ENCODE data around the gene TAS2R31. TPM values are rescaled to one million over a fixed set of nuclear protein-coding genes. Genes with fewer than 3 reads are reported as not detected.

Gene TAS2R31
- total and polyA plus RNA-seq, 2 of the 13 experiments (the other 11 are each of a cell fraction or from before 2014, with no cell fraction given) = 0.96 to 6.5 TPM

DNA sequence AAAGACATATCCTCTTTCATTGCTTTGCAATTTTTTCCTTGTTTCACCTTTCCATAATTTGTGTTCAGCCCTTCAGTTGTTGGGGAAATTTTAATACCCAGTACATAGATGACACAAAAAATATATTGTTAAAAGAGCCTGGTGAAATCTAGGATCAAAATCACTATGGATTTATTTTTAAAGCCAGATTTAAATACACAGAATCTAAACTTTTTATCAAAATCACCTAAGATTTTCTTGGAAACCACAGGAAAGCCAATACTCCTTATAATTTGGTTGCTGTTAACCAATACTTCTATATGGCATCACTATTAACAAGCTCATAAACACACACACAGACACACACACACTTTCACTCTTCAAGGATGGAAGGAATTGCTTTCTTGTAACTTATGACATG, 33.0 kb downstream of the TAS2R31 start, which contains the start of gene TAS2R20:
TSS of gene TAS2R20 (minus strand) at position 101 of the 400 bp plus-strand sequence. CDS start 429 bp downstream, outside the sequence.
- Histone ChIP-seq H3K9me3 (ENCODE audit: low read length) (no peaks in the 10 kb centered on the region), H3K36me3 (replicated peaks in 1 of 2; ENCODE audit: control insufficient read depth in 1 of 2, insufficient read depth in 2 of 2, low read length in 2 of 2) (peaks cover 1 to 4% of the 10 kb centered on the region in 2 experiments; a peak in 2 of 5 replicates), H3K79me2 (ENCODE audit: insufficient read depth, low read length) (no peaks in the 10 kb centered on the region), H3K4me3 (replicated peaks in 1 of 3; ENCODE audit: insufficient read depth in 1 of 3, low read depth in 2 of 3, low read length in 3 of 3) (no peak within 1 kb of the TSS), H2AFZ (ENCODE audit: low read length) (no peak within 1 kb of the TSS), H3K9ac (ENCODE audit: insufficient read depth, low read depth, low read length) (no peak within 1 kb of the TSS), H4K20me1 (ENCODE audit: insufficient read depth, low read length) (no peaks in the 10 kb centered on the region), H3K4me1 (ENCODE audit: insufficient read depth, low read length) (no peaks in the 10 kb centered on the region), H3K27ac (ENCODE audit: extremely low read length, insufficient read depth, low read length) (no peak within 1 kb of the TSS), H3K4me2 (ENCODE audit: low read depth, low read length) (no peak within 1 kb of the TSS), H3K27me3 (ENCODE audit: control insufficient read depth in 1 of 2, insufficient read depth in 2 of 2, low read length in 2 of 2) (no peaks in the 10 kb centered on the region)
- ATAC-seq (no peak), DNase-seq (ENCODE audit: low spot score) (no peak), FAIRE-seq (no peak)
- ChIA-PET CTCF (ENCODE audit: low intra/inter-chr PET ratio, low total read pairs) (no interaction called here), POLR2A (no interaction called here)
- BruUV-seq (replicated peaks) = no TSS peak
- no peak for TF ChIP-seq ZNF432 (CRISPR knock-in tag; IDR thresholded peaks at IDR 0.05; ENCODE audit: borderline replicate concordance)
- no peak for TF ChIP-seq ZNF468 (CRISPR knock-in tag; IDR thresholded peaks at IDR 0.05)
- no peak for TF ChIP-seq RCOR2 (CRISPR knock-in tag; IDR thresholded peaks at IDR 0.05)
- TF ChIP-seq KDM5A (IDR thresholded peaks at IDR 0.05; ENCODE audit: borderline replicate concordance, low read length) = no peak
- no peak for TF ChIP-seq ESRRA (CRISPR knock-in tag; IDR thresholded peaks at IDR 0.05; ENCODE audit: low read depth)
- TF ChIP-seq, protein P1, sequence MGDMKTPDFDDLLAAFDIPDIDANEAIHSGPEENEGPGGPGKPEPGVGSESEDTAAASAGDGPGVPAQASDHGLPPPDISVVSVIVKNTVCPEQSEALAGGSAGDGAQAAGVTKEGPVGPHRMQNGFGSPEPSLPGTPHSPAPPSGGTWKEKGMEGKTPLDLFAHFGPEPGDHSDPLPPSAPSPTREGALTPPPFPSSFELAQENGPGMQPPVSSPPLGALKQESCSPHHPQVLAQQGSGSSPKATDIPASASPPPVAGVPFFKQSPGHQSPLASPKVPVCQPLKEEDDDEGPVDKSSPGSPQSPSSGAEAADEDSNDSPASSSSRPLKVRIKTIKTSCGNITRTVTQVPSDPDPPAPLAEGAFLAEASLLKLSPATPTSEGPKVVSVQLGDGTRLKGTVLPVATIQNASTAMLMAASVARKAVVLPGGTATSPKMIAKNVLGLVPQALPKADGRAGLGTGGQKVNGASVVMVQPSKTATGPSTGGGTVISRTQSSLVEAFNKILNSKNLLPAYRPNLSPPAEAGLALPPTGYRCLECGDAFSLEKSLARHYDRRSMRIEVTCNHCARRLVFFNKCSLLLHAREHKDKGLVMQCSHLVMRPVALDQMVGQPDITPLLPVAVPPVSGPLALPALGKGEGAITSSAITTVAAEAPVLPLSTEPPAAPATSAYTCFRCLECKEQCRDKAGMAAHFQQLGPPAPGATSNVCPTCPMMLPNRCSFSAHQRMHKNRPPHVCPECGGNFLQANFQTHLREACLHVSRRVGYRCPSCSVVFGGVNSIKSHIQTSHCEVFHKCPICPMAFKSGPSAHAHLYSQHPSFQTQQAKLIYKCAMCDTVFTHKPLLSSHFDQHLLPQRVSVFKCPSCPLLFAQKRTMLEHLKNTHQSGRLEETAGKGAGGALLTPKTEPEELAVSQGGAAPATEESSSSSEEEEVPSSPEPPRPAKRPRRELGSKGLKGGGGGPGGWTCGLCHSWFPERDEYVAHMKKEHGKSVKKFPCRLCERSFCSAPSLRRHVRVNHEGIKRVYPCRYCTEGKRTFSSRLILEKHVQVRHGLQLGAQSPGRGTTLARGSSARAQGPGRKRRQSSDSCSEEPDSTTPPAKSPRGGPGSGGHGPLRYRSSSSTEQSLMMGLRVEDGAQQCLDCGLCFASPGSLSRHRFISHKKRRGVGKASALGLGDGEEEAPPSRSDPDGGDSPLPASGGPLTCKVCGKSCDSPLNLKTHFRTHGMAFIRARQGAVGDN (CRISPR knock-in tag; IDR thresholded peaks at IDR 0.05) = no peak
- TF ChIP-seq HDAC1 (CRISPR knock-in tag; IDR thresholded peaks at IDR 0.05) = no peak
- in situ Hi-C loops (cut with HindIII; ENCODE audit: extremely low pct_ligation_motif_present, low pct_unique_long_range_greater_than_20kb) (no loop called here), intact Hi-C loops (cut with micrococcal nuclease; ENCODE audit: unreplicated experiment) (no loop called here)
